GM13976 (cell line): ENCODE measurements around the gene ABHD6.
A peak's percentile ranks its signal among the peaks of the same experiment; 100 is the strongest.

Experiments used
- DNase-seq: peaks from one replicate; pipeline ENCODE4 v3.0.0; 2012; ENCODE audit warnings: low spot score
- in situ Hi-C: fragments of 300-500 bp; cut with MboI; formaldehyde crosslinking; loops from one replicate; pipeline ENCODE4 v1.12.0; 2022; ENCODE audit warnings: low sequenced_read_pairs, mixed read lengths, inconsistent platforms; ENCODE audit not compliant: unreplicated experiment
- TF ChIP-seq, protein P1 (sequence below): IDR thresholded peaks from 2 replicates; pipeline ENCODE4 v1.5.1; 2012; ENCODE audit warnings: borderline replicate concordance, mild to moderate bottlenecking; ENCODE audit not compliant: insufficient read depth; ENCODE audit errors: extremely low read depth, missing control alignments, control extremely low read depth

Gene ABHD6

DNA sequence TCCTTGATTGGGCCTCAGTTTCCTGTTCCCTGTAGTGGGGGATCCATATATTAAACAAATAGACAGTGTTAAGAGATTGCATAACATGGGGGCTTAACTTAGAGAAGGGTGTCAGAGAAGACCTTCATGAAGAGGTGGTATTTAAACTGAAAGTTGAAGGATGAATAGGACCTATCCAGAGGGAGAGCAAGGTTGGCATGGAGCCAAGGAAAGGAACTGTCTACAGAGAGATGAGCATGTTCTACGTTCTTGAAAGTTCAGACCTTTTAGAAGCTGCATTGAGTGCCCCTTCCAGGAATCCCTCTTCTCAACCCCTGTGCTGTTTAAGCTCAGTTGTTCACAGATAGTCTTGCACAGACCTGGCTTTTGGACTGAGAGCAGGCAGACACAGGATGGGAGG, 71.1 kb downstream of the ABHD6 start:
- TF ChIP-seq, protein P1, sequence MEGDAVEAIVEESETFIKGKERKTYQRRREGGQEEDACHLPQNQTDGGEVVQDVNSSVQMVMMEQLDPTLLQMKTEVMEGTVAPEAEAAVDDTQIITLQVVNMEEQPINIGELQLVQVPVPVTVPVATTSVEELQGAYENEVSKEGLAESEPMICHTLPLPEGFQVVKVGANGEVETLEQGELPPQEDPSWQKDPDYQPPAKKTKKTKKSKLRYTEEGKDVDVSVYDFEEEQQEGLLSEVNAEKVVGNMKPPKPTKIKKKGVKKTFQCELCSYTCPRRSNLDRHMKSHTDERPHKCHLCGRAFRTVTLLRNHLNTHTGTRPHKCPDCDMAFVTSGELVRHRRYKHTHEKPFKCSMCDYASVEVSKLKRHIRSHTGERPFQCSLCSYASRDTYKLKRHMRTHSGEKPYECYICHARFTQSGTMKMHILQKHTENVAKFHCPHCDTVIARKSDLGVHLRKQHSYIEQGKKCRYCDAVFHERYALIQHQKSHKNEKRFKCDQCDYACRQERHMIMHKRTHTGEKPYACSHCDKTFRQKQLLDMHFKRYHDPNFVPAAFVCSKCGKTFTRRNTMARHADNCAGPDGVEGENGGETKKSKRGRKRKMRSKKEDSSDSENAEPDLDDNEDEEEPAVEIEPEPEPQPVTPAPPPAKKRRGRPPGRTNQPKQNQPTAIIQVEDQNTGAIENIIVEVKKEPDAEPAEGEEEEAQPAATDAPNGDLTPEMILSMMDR = no peak
- DNase-seq = no peak
- in situ Hi-C loops = loop anchor here (10.0 kb wide), 1 partner anchor 304 kb away; the partner anchor contains the start of gene FLNB

DNA sequence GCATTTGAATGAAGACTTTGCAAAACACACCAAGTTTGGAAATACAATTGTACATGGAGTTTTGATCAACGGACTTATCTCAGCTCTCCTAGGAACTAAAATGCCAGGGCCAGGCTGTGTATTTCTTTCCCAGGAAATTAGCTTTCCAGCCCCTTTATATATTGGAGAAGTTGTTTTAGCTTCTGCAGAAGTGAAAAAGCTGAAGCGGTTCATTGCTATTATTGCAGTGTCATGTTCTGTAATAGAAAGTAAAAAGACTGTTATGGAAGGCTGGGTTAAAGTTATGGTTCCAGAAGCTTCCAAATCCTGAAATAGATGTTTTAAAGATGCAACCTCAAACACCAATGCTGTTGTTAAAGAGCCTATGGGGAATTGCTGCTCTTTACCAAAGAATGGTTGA, 80.2 kb downstream of the ABHD6 start:
- TF ChIP-seq, protein P1 = no peak
- no peak for DNase-seq
- in situ Hi-C loops = no loop called here

DNA sequence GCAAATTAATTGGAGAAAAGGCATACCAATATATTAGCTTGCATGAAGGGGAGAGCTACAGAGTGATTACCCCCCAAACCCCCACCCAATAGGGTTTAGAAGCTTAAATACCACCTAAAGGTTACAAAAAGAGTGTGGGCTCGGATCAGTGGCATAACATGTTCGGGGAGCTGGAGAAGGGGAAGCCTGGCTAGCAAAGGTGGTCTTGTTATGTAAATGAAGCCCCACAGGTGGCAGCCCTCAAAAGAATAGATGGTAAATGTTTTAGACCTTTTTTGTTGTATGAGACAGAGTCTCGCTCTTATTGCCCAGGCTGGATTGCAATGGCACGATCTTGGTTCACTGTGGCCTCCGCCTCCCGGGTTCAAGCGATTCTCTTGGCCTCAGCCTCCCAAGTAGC, 84.2 kb downstream of the ABHD6 start:
- in situ Hi-C loops = loop anchor here (10.0 kb wide), 1 partner anchor 213 kb away; the partner anchor contains the start of gene ACOX2
- DNase-seq = no peak
- TF ChIP-seq, protein P1 = no peak

DNA sequence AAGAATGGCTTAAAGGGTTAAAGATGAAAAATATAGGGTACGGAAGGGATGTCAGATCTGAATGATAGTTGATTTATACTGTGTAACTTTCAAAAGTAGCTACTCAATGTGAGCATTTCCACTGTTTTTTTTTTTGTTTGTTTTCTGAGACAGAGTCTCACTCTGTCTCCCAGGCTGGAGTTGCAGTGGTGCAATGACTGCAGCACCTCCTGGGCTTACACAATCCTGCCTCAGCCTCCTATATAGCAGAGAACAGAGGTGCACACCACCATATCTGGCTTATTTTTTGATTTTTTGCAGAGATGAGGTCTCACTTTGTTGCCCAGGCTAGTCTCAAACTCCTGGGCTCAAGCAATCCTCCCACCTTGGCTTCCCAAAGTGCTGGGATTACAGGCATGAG, 85.2 kb downstream of the ABHD6 start:
- in situ Hi-C loops = loop anchor here (10.0 kb wide), 1 partner anchor 212 kb away; the partner anchor contains the start of gene ACOX2

DNA sequence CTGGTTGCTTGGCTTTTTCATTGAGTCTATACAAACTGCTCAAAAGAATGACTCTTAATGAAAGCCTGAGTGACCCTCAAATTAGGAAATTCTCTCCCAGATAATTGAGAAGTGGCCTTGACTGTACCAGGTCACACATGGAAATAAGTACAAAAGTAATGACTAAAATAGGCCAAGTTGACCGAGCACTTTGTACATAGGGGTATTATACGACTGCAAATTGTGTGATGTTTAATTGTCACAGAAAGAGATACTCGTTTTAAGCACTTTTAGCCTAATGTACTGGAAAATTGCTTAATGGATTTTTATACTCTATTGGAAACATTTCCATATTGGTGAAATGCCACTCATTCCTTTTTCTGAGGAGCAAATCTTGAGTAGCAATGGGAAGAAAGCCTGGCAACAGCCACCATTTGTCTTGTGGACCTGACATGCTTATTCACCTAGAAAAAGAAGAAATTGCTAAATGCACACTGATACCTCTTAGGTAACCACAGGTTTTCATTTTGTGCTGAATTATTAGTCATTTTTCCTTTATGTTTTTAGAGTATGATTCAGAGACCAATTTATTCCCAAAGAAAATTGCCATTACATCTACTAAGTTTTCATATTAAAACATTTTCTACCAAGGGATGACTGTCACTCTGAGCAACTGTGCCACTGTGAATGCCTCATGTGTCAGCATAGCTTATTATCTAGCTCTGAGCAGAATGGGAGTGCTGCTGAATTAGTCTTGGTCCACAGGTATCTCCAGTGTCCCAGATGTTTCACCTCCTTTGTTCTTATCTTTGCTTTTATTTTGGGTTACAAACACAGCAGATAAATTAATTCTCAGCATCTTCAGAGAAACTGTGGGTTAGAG, 86.2 kb downstream of the ABHD6 start:
- no peak for DNase-seq
- in situ Hi-C loops = loop anchor here (10.0 kb wide), 1 partner anchor 211 kb away; the partner anchor contains the start of gene ACOX2
- TF ChIP-seq, protein P1 = no peak

More for the DNA sequence above, 85.2 kb downstream of the ABHD6 start:
- DNase-seq = no peak
- TF ChIP-seq, protein P1 = no peak

DNA sequence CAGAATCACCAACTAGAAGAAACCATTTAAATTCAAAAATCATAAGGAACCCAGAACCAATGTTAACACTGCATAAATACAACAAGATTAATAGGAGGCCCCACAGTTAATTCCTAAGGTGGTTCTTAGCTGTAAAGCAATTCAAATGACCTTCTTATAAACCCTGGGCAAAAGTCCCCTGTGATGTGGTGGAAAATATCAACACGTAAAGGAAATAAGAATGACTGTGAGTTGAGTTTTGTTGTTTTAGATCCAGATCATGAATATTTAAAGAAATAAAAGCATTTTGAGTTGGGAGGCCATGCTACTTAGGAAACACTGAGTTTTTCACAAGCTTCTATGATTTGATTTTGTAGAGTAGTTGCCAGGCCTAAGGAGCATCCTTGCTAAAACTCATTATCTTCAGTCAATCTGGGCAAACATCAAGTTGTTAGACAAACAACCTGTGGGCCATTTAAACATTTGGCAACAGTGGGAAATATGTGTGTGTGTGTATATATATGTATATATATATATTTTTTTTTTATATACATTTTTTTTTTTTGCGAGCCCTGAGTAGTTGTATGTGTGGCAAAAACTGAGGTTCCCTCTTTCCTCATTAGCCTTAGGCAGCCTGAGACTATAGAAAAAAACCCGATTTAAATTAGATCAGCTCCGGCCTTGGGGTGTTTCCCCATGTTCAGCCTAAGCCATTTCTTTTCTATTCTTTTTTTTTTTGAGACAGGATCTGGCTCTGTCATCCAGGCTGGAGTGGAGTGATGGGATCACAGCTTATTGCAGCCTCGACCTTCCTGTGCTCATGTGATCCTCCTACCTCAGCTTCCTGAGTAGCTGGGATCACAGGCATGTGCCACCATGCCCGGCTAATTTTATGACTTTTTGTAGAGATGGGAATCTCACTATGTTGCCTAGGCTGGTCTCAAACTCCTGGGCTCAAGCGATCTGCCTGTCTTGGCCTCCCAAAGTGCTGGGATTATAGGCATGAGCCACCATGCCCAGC, 87.1 kb downstream of the ABHD6 start:
- peak; percentile 34 for DNase-seq
- TF ChIP-seq, protein P1 = no peak
- in situ Hi-C loops = loop anchor here (10.0 kb wide), 1 partner anchor 210 kb away; the partner anchor contains the start of gene ACOX2
